Mammary epithelial cell (primary cell): ENCODE data around the gene GPR26.

Source experiments
- EZH2 ChIP-seq: IDR thresholded peaks from 2 replicates; pipeline ENCODE4 v1.6.1; 2012; ENCODE audit warnings: low read length, inconsistent platforms, borderline replicate concordance
- TF ChIP-seq, protein P1 (sequence below), 2 donors: IDR thresholded peaks in 1 of 2; conservative IDR thresholded peaks in 1 of 2; 2 replicates each; pipeline ENCODE4 v1.5.1; 2011 to 2012; ENCODE audit warnings: inconsistent platforms in 2 of 2, low read length in 2 of 2, mild to moderate bottlenecking in 2 of 2, control low read depth in 1 of 2, low read depth in 1 of 2; ENCODE audit not compliant: insufficient read depth in 1 of 2; ENCODE audit errors: extremely low read depth in 1 of 2

DNA sequence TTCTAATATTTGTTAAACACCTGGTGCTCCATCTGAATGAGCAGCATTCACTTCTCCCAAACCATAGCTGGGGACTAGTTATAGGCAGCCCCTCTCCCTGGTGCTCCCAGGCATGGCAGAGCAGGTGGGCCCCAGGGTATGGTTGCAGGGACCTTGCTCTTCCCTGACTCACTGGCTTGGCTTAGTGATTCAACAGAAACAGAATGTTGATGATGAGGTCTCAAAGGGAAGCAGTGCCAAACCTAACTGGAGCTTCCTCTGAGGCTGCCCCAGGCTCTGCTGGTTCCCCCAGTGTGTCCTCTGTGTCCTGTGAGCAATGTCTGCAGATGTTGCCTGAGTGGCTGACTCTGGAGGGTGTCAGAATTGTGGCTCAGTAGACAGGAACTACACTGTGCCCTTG is 3.7 kb downstream of the GPR26 start:
- TF ChIP-seq, protein P1, sequence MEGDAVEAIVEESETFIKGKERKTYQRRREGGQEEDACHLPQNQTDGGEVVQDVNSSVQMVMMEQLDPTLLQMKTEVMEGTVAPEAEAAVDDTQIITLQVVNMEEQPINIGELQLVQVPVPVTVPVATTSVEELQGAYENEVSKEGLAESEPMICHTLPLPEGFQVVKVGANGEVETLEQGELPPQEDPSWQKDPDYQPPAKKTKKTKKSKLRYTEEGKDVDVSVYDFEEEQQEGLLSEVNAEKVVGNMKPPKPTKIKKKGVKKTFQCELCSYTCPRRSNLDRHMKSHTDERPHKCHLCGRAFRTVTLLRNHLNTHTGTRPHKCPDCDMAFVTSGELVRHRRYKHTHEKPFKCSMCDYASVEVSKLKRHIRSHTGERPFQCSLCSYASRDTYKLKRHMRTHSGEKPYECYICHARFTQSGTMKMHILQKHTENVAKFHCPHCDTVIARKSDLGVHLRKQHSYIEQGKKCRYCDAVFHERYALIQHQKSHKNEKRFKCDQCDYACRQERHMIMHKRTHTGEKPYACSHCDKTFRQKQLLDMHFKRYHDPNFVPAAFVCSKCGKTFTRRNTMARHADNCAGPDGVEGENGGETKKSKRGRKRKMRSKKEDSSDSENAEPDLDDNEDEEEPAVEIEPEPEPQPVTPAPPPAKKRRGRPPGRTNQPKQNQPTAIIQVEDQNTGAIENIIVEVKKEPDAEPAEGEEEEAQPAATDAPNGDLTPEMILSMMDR (conservative IDR thresholded peaks at IDR 0.05 in 1 of 2, IDR thresholded peaks at IDR 0.05 in 1 of 2; ENCODE audit: extremely low read depth in 1 of 2, insufficient read depth in 1 of 2, low read depth in 1 of 2, low read length in 2 of 2): no peak
- no peak for TF ChIP-seq EZH2
